ENCODE measurements around the gene TNPO3. TPM values are rescaled to one million over a fixed set of nuclear protein-coding genes. Genes with fewer than 3 reads are reported as not detected.
A peak's percentile ranks its signal among the peaks of the same experiment; 100 is the strongest.

Gene TNPO3
- total RNA-seq, 1 experiment from 2014 or later = 137 TPM

DNA sequence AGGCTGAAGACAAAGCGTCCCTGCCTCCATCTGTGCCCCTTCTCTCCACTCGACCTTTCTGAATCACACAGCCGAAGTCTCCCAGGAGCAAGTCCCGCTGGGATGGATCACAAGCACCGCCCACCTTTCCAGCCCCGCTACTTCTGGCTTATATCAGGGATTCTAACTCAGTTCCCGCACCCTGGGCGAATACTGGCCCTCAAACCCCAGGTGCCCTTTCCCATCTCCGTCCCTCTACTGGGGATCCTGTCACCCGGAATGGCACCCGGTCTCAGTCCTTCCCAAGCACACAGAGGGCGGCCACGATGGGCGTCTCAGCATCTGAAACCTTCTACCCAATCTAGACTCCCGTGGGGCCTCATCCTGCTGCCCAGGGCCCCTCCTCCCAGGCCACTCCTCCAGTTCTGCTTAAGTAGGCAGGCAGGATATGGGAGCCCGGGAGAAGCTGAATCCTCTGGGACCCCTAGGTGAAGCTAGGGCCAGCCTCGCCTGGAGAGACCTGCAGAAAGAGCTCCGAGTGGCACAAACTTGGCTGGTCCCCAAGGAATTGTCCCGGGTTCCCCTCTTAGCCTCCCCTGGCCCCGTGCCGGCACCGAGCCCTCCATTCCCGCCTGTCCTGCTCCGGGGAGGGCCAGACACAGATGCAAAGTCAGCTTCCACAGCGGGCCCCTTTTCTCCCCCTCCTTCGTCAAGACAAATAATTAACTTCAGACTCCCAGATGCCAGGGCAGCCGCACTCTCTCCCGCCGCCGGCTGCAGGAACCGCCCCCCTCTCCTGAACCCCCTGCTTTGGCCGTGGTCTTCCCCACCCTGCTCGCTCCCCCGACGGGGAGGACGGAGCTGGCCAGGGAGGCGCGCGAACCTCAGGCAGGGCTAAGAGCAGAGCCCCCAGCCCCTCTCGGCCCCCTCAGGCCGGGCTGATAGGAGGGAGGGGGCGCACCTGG lies 145.0 kb downstream of the TNPO3 start:
- peak; percentile 89 for DNase-seq (ENCODE audit: low read depth)

DNA sequence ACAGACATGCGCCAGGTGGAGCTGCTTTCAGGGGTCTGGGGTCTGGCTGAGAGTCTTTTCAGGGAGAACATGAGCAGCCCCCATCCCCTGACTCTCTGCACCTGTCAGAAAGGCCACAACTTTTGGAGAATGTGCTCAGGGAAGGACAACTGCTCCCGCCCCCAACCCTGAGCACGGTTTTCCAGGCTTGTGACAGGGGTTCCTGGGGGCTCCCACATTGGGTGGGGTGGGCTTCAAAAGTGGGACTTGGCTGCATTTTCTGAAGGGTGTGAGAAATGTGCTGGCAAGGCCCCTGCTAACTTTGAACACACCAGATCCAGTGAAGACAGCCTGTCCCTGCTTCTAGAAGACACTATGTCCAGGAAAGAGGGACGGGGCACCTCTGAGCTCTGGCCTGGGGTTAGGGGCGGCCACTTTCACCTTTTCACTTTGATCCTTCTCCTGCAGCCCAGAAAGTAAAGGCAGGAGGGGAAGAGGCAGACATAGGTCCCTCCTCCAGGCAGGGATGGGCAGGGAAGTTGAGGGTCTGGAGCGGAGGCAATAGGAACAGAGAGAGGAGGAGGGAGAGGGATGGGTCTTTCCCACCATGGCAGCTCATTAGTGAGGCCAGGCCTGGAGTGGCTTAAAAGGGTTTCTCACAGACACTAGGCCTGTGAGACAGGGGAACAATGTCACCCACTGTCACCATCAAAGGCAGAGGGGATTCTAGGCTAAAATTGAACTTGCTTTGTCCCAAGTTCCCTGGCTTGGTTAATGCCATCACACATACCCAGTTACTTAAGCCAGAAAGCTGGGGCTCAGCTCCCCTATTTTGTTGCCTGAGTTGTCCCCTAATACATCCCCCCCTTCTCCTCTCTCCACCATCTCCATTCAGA lies 145.9 kb downstream of the TNPO3 start:
- no peak for DNase-seq (ENCODE audit: low read depth)

DNA sequence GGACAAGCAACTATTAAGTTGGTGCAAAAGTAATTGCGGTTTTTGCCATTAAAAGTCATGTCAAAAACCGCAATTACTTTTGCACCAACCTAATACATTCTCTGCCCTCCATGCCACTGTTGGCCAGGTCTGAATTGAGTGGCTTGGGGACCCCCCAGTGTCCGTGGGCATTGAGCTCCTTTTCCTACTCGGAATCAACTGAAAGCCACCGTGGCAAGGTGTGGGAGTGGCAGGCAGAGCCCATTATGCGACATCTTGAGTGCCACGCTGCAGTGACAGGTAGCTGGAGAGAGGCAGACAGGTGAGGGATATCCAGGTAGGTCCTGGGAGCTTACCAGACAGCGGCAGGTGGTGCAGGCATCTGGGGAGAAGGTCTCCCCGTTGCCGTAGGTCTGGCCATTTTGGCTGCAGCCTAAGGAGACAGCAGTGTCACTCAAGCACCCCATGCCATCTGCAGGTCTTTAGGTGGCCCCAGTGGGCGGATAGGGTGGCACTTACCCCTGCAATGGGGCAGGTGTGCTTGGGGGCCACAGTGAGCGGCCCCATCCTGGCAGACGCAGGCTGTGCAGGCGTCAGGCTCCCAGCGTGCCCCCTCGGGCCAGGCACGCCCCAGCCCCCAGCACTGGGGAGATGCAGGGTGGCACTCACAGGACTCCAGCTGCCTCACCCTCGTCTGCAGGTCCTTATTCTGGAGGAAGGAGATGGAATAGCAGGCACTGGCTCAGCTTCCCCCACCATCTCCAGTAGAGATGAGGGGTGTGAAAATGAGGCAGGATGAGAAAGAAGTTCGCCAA lies 147.9 kb downstream of the TNPO3 start:
- DNase-seq (ENCODE audit: low read depth) = no peak

DNA sequence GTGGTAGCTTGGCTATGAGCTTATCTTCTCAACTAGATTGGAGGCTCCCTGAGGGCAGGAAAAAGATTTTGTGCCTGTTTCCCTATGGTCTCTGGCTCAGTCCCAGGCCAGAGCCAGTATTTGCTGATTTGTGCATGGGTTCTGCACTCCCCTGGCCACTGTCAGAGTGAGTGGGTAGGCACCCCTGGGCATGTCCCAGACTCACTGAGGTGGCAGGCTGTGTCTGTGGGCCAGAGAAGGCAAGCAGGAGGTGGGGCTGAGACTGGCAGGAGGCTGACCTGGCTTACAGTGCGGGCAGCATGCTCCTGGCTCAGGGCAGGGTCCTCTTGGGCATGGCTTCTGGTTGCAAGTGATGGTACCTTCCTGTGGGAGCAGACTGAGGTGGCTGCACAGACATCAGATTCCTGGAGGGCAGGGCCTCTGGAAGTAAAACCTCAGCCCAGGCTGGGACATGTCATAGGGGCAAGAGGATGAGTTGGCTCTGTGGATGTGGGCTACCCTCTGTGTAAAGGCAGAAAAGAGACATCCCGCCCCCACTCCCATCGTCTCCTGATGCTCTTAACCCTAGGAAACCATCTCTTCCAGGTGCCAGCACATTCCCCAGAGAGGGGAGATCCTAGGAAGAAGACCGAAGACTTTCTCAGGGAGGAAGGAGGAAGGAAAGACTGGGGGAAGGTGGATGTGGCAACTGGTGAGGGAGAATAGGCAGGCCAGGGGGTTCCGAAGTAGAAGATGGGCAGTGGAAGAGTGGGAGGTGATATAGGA lies 148.7 kb downstream of the TNPO3 start:
- no peak for DNase-seq (ENCODE audit: low read depth)

DNA sequence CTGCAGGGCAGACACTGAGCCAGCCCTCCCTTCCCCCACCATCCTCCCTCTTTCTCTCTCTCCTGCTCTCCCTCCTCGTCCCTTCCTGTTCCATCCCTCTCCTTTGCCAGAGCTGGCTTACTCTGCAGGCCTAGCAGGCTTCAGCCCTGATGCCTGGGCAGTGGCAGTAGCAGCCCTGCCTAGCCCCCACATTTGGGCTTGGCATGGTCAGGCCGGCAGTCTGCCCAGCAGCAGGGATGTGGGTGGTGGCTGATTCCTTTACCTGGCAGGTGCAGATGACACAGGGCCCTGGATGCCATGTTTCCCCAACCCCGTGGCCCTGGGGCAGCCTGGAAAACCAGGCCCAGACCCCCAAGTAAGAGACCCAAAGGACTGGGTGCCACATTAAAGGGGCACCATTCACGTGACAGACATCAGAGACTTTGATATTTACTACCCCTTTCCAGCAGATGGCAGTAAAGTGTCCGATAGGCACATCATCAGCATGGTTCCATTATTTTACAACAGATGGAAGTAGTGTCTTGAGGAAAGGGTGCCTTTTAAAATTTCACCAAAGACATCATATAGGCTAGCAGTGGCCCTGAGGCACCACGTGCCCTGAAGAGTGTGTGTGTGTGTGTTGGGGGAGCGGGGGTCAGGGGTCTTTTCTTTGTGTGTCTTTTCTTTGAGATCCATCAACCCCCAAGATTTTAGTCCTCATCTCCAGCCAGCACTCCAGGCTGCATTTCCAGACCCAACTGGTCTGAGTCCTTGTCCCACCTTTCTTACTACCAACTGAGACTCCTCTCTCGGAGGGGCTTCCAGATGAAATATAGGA lies 150.3 kb downstream of the TNPO3 start:
- peak; percentile 71 for DNase-seq (ENCODE audit: low read depth)

Other genes starting within 250 kb of the TNPO3 start
- gene FLNC, start 224.7 kb downstream of the TNPO3 start, total RNA-seq (2014; rRNA removed; shearing (Covaris generic)) = 67.5 and 81.1 TPM in 2 replicates
- 103 and 130 TPM in 2 replicates for gene ATP6V1F, start 192.3 kb downstream of the TNPO3 start, total RNA-seq (2014; rRNA removed; shearing (Covaris generic))
- gene KCP, start 144.4 kb downstream of the TNPO3 start, total RNA-seq (2014; rRNA removed; shearing (Covaris generic)) = 0.06 and 0.48 TPM in 2 replicates
- 0.60 and 2.2 TPM in 2 replicates for gene IRF5, start 117.2 kb downstream of the TNPO3 start, total RNA-seq (2014; rRNA removed; shearing (Covaris generic))
- gene TSPAN33, start 89.6 kb upstream of the TNPO3 start, total RNA-seq (2014; rRNA removed; shearing (Covaris generic)) = 15.1 and 17.7 TPM in 2 replicates
- 20.4 and 30.4 TPM in 2 replicates for gene SMO, start 133.5 kb upstream of the TNPO3 start, total RNA-seq (2014; rRNA removed; shearing (Covaris generic))
- gene AHCYL2, start 169.9 kb upstream of the TNPO3 start, total RNA-seq (2014; rRNA removed; shearing (Covaris generic)) = 22.0 and 26.1 TPM in 2 replicates